Glutamatergic neuron (in vitro differentiated cells): Measurements from ENCODE around the gene COA7. TPM values are rescaled to one million over a fixed set of nuclear protein-coding genes. Genes with fewer than 3 reads are reported as not detected.
"Not testable (repeated sequence)": the region's sequence is repeated elsewhere in the genome, so short reads cannot be mapped to it uniquely, and the experiment has no call there.

Experiments used
- DNase-seq: peaks from one replicate; pipeline ENCODE4 v3.0.0; 2022
- H3K27ac Mint-ChIP-seq: one replicate; pipeline ENCODE4 v1.8.0; 2020; ENCODE audit warnings: mild to moderate bottlenecking, mixed read lengths, inconsistent platforms; ENCODE audit not compliant: unreplicated experiment
- H3K27me3 Mint-ChIP-seq: one replicate; pipeline ENCODE4 v1.8.0; 2020; ENCODE audit warnings: mild to moderate bottlenecking, moderate library complexity, mixed read lengths, inconsistent platforms; ENCODE audit not compliant: unreplicated experiment
- H3K36me3 Mint-ChIP-seq: one replicate; pipeline ENCODE4 v1.8.0; 2020; ENCODE audit warnings: mild to moderate bottlenecking, mixed read lengths, inconsistent platforms; ENCODE audit not compliant: unreplicated experiment
- H3K4me1 Mint-ChIP-seq: one replicate; pipeline ENCODE4 v1.8.0; 2020; ENCODE audit warnings: mild to moderate bottlenecking, low read depth, mixed read lengths, inconsistent platforms; ENCODE audit not compliant: unreplicated experiment
- H3K4me3 Mint-ChIP-seq: one replicate; pipeline ENCODE4 v1.8.0; 2020; ENCODE audit warnings: mild to moderate bottlenecking, mixed read lengths, inconsistent platforms; ENCODE audit not compliant: unreplicated experiment
- H3K9me3 Mint-ChIP-seq: one replicate; pipeline ENCODE4 v1.8.0; 2020; ENCODE audit warnings: mild to moderate bottlenecking, moderate library complexity, mixed read lengths, inconsistent platforms; ENCODE audit not compliant: unreplicated experiment
- CTCF ChIP-seq: fragments of 200-600 bp; sonication (generic); IDR thresholded peaks from one replicate; pipeline ENCODE4 v1.5.0; 2021; ENCODE audit not compliant: partially characterized antibody, unreplicated experiment
- total RNA-seq: library from RNA; stranded (reverse); fragmentation: NEBNext Ultra II Directional; extraction: Animal tissue kit (Norgen Biotek cat#: 25700); gene quantifications from one replicate; pipeline ENCODE4 v1.2.1, GENCODE V29; 2021; ENCODE audit not compliant: unreplicated experiment

COA7 gene
- total RNA-seq, 1 donor from 2014 or later, result 24.6 TPM

GRCh38 chr1:52739699-52740467 is 41.7 kb upstream of the COA7 start:
- Mint-ChIP-seq H3K27me3 (no peaks in the 10 kb centered on the region), H3K36me3 (no peaks in the 10 kb centered on the region), H3K4me1 (no peaks in the 10 kb centered on the region), H3K9me3 (no peaks in the 10 kb centered on the region), H3K27ac (no peak overlapping the region), H3K4me3 (no peak overlapping the region)
- DNase-seq, result no peak
- no peak for TF ChIP-seq CTCF

- H3K27ac Mint-ChIP-seq, result no peak overlapping the region
- H3K4me1 Mint-ChIP-seq, result no peaks in the 10 kb centered on the region
- H3K36me3 Mint-ChIP-seq, result no peaks in the 10 kb centered on the region
- no peaks in the 10 kb centered on the region for H3K9me3 Mint-ChIP-seq
- no peak for TF ChIP-seq CTCF
- no peaks in the 10 kb centered on the region for H3K27me3 Mint-ChIP-seq
- DNase-seq, result no peak
- H3K4me3 Mint-ChIP-seq, result no peak overlapping the region
These were observed 40.7 kb upstream of the COA7 start for GRCh38 chr1:52738893-52739292.

- Mint-ChIP-seq H3K4me1 (no peaks in the 10 kb centered on the region), H3K27ac (no peak overlapping the region), H3K9me3 (no peaks in the 10 kb centered on the region), H3K27me3 (no peaks in the 10 kb centered on the region), H3K4me3 (no peak overlapping the region), H3K36me3 (no peaks in the 10 kb centered on the region)
- DNase-seq, result no peak
- no peak for TF ChIP-seq CTCF
These were observed 40.0 kb upstream of the COA7 start for GRCh38 chr1:52738148-52738547.

- not testable (repeated sequence) for H3K9me3 Mint-ChIP-seq, H3K4me1 Mint-ChIP-seq, H3K27ac Mint-ChIP-seq, H3K27me3 Mint-ChIP-seq, DNase-seq, H3K4me3 Mint-ChIP-seq, H3K36me3 Mint-ChIP-seq
These were observed 37.2 kb upstream of the COA7 start for GRCh38 chr1:52735371-52735770.

GRCh38 chr1:52733368-52733767 is 35.2 kb upstream of the COA7 start:
- peaks cover 2% of the 10 kb centered on the region for H3K9me3 Mint-ChIP-seq
- no peak overlapping the region for H3K4me3 Mint-ChIP-seq
- no peaks in the 10 kb centered on the region for H3K36me3 Mint-ChIP-seq
- peaks cover 5% of the 10 kb centered on the region for H3K4me1 Mint-ChIP-seq
- H3K27ac Mint-ChIP-seq, result no peak overlapping the region
- no peaks in the 10 kb centered on the region for H3K27me3 Mint-ChIP-seq
- TF ChIP-seq CTCF, result no peak
- DNase-seq, result no peak
